Inflammatory macrophage (primary cell): Measurements from ENCODE around the gene SVIP.

ENCODE experiments used
- DNase-seq, 2 donors: peaks; one replicate each; pipeline ENCODE4 v3.0.0-alpha.2; 2020 to 2022
- total RNA-seq, 18 experiments: gene quantifications; one replicate each; lab custom pipeline; 2026; ENCODE audit warnings: mixed read lengths in 6 of 18, inconsistent platforms in 2 of 18; lab: John Stamatoyannopoulos, UW

The SVIP gene
- total RNA-seq = 3.3 to 13.5 (median 8.3) reads per million in 18 experiments

GRCh38 chr11:22829231-22830081 lies at the start of gene SVIP:
SVIP (minus strand) TSS chr11:22829801; CDS start chr11:22829748, 53 bp downstream.
- peak; percentile 84 to 92 for DNase-seq

GRCh38 chr11:22878604-22879003 lies 49.0 kb upstream of the SVIP start:
- no peak for DNase-seq

GRCh38 chr11:22878039-22878438 lies 48.4 kb upstream of the SVIP start:
- DNase-seq = no peak

GRCh38 chr11:22875869-22876473 lies 46.4 kb upstream of the SVIP start:
- peak; percentile 65 to 85 for DNase-seq

GRCh38 chr11:22869325-22869724 lies 39.7 kb upstream of the SVIP start:
- DNase-seq = no peak

GRCh38 chr11:22860241-22860640 lies 30.6 kb upstream of the SVIP start, which contains the start of gene CCDC179:
CCDC179 (minus strand) TSS chr11:22860474; CDS start chr11:22860421, 53 bp downstream.
- DNase-seq = no peak

GRCh38 chr11:22859756-22860155 lies 30.2 kb upstream of the SVIP start:
- DNase-seq = no peak

GRCh38 chr11:22851477-22851876 lies 21.9 kb upstream of the SVIP start:
- no peak for DNase-seq

GRCh38 chr11:22846726-22847125 lies 17.1 kb upstream of the SVIP start:
- no peak for DNase-seq

- DNase-seq = no peak
Measured at GRCh38 chr11:22832315-22833015, 2.9 kb upstream of the SVIP start.

- DNase-seq = no peak
Measured at GRCh38 chr11:22830082-22830414, 447 bp upstream of the SVIP start.

GRCh38 chr11:22828373-22828772 lies 1.2 kb downstream of the SVIP start:
- DNase-seq = no peak

- DNase-seq = no peak
Measured at GRCh38 chr11:22822203-22822602, 7.4 kb downstream of the SVIP start.

- no peak for DNase-seq
Measured at GRCh38 chr11:22809893-22810292, 19.7 kb downstream of the SVIP start.

- no peak for DNase-seq
Measured at GRCh38 chr11:22808571-22809197, 20.9 kb downstream of the SVIP start.

GRCh38 chr11:22807855-22808570 lies 21.6 kb downstream of the SVIP start:
- DNase-seq = peak in 1 of 2 donors; percentile 14

- DNase-seq = no peak
Measured at GRCh38 chr11:22807391-22807790, 22.2 kb downstream of the SVIP start.

- no peak for DNase-seq
Measured at GRCh38 chr11:22802861-22803260, 26.7 kb downstream of the SVIP start.

- DNase-seq = no peak
Measured at GRCh38 chr11:22800482-22800881, 29.1 kb downstream of the SVIP start.

GRCh38 chr11:22798901-22799300 lies 30.7 kb downstream of the SVIP start:
- no peak for DNase-seq

GRCh38 chr11:22797047-22797446 lies 32.6 kb downstream of the SVIP start:
- no peak for DNase-seq

GRCh38 chr11:22795914-22796313 lies 33.7 kb downstream of the SVIP start:
- DNase-seq = no peak
